SH-SY5Y (cell line): ENCODE data around the gene DBH.

Experiments
- GATA2 ChIP-seq: IDR thresholded peaks from 2 replicates; pipeline ENCODE4 v1.6.1; 2011; ENCODE audit warnings: mild to moderate bottlenecking, low read depth, low read length
- GATA3 ChIP-seq: IDR thresholded peaks from 2 replicates; pipeline ENCODE4 v1.6.1; 2011; ENCODE audit warnings: low read depth, mild to moderate bottlenecking, low read length, moderate library complexity

DNA sequence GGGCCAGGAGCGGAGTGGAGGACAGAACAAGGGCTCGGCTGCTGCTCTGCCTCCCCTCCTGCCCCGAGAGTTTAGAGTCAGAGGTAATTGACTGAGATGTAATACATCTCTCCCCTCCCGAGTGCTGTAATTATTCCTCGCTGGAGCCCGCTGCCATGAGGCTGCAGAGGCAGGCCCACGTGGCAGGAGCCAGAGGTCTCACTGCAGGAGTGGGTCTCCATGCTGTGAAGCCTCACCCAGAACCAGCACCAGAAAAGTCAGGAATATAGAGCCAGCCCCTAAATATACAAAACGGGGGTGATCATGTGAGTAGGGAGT, 29.5 kb upstream of the DBH start:
- no peak for TF ChIP-seq GATA2
- TF ChIP-seq GATA3: no peak
